ENCODE measurements around the gene MGAT5B. TPM values are rescaled to one million over a fixed set of nuclear protein-coding genes. Genes with fewer than 3 reads are reported as not detected.

Gene MGAT5B
- total and polyA plus RNA-seq, 2 of the 13 experiments (the other 11 are each of a cell fraction or from before 2014, with no cell fraction given) = 0.07 to 0.13 TPM

- in situ Hi-C loops (cut with HindIII; ENCODE audit: extremely low pct_ligation_motif_present, low pct_unique_long_range_greater_than_20kb) = no loop called here
- no peak for TF ChIP-seq ZNF543 (CRISPR knock-in tag; IDR thresholded peaks at IDR 0.05)
- no peak for TF ChIP-seq KAT8 (CRISPR knock-in tag; IDR thresholded peaks at IDR 0.05)
- TF ChIP-seq PHB2 (IDR thresholded peaks at IDR 0.05; ENCODE audit: partially characterized antibody) = no peak
- TF ChIP-seq DBP (CRISPR knock-in tag; IDR thresholded peaks at IDR 0.05; ENCODE audit: not compliant biosample characterization) = no peak
- no peak for TF ChIP-seq HNRNPLL (IDR thresholded peaks at IDR 0.05; ENCODE audit: low read depth, low read length, poor library complexity, severe bottlenecking)
- no peak for TF ChIP-seq CBFB (CRISPR knock-in tag; IDR thresholded peaks at IDR 0.05)
- TF ChIP-seq SNAPC4 (CRISPR knock-in tag; IDR thresholded peaks at IDR 0.05) = no peak
- TF ChIP-seq ZNF33A (CRISPR knock-in tag; IDR thresholded peaks at IDR 0.05; ENCODE audit: borderline replicate concordance) = no peak
- no peak for TF ChIP-seq GTF2F1 (IDR thresholded peaks at IDR 0.05; ENCODE audit: low read length)
- DNase-seq (ENCODE audit: low spot score) = no peak
- WGBS (ENCODE audit: low lambda C conversion rate) = 27% methylated on average over 4 of the region's 4 CpGs
- Histone ChIP-seq H4K20me1 (ENCODE audit: insufficient read depth, low read length) (no peaks in the 10 kb centered on the region), H3K9me3 (ENCODE audit: low read length) (no peaks in the 10 kb centered on the region), H2AFZ (ENCODE audit: low read length) (no peak overlapping the region), H3K27me3 (ENCODE audit: control insufficient read depth in 1 of 2, insufficient read depth in 2 of 2, low read length in 2 of 2) (peaks cover 10 to 71% of the 10 kb centered on the region in 2 experiments; a peak in 4 of 5 replicates), H3K27ac (ENCODE audit: extremely low read length, insufficient read depth, low read length) (no peak overlapping the region), H3K4me1 (ENCODE audit: insufficient read depth, low read length) (no peaks in the 10 kb centered on the region; the same call in 1 of the 2 replicates), H3K9ac (ENCODE audit: insufficient read depth, low read depth, low read length) (no peak overlapping the region), H3K36me3 (replicated peaks in 1 of 2; ENCODE audit: control insufficient read depth in 1 of 2, insufficient read depth in 2 of 2, low read length in 2 of 2) (no peaks in the 10 kb centered on the region), H3K4me3 (replicated peaks in 1 of 3; ENCODE audit: insufficient read depth in 1 of 3, low read depth in 2 of 3, low read length in 3 of 3) (no peak overlapping the region), H3K4me2 (ENCODE audit: low read depth, low read length) (no peak overlapping the region), H3K79me2 (ENCODE audit: insufficient read depth, low read length) (no peaks in the 10 kb centered on the region)
- CTCF ChIA-PET (ENCODE audit: low intra/inter-chr PET ratio, low total read pairs) = no interaction called here
- POLR2A ChIA-PET = no interaction called here
- BruUV-seq (replicated peaks) = no TSS peak
- intact Hi-C loops (cut with micrococcal nuclease; ENCODE audit: unreplicated experiment) = no loop called here
- no peak for FAIRE-seq
- no peak for ATAC-seq
These were observed 97.8 kb downstream of the MGAT5B start for GRCh38 chr17:76966016-76966415.

All from HepG2 (cell line).